ENCODE results near the gene CNTROB.

Gene CNTROB

DNA sequence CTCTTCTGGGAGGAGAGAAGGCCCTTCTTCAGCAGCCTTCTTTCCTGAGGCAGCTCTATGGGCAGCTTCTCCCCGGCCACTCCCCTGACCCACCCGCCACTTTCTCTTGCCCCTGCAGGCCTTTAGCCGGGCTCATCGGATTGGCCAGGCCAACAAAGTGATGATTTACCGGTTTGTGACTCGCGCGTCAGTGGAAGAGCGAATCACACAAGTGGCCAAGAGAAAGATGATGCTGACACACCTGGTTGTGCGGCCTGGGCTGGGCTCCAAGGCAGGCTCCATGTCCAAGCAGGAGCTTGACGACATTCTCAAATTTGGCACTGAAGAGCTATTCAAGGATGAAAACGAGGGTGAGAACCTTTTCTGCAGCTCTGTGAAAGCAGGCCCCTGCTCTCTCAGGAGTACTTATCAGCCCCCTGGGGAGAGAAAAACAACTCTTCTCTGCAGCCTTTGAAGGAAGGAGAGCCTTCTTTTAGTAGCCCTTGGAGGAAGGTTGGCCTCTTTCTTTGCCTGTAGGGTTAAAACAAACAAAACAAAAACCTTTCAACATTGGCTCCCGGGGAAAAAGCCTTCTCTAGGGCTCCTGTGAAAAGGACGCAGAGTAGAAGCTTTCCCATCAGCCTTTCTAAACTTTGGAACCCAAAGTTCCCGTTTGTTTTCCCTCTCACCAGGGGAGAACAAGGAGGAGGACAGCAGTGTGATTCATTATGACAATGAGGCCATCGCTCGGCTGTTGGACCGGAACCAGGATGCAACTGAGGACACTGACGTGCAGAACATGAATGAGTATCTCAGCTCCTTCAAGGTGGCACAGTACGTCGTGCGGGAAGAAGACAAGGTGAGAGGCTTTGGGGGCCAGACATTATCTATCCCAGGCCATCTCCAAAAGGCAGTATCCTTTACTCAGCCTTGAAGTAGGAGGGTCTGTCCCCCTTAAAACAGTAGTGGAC, 28.6 kb upstream of the CNTROB start:
- no peak for DNase-seq

DNA sequence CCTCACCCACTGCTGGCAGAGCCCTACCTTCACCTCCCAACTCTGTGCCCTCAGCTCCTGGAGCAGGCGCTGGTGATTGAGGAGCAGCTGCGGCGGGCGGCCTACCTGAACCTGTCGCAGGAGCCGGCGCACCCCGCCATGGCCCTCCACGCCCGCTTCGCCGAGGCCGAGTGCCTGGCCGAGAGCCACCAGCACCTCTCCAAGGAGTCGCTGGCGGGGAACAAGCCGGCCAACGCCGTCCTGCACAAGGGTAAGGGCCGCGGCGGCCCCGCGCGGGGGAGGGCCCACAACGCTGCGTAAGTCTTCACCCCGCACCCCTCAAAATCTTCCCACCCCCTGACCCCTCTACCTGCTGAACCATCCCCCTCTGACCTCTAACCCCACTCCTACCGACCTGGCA, 22.9 kb upstream of the CNTROB start:
- no peak for DNase-seq

DNA sequence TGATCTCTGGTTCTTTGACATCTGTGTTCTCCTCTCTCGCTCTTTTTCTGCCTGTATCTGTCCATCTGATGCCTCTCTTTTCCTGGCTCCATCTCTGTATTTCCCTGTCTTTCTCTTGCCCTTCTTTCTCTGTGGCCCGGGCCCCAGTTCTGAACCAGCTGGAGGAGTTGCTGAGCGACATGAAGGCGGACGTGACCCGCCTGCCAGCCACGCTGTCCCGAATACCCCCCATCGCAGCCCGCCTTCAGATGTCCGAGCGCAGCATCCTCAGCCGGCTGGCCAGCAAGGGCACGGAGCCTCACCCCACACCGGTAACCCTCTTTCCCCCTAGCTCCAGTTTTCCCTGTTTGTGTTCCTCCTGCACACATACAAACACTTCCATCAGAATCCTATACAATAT, 21.7 kb upstream of the CNTROB start:
- no peak for DNase-seq

GRCh38 chr17:7910711-7911110, 21.3 kb upstream of the CNTROB start:
- no peak for DNase-seq

GRCh38 chr17:7911116-7911515, 20.9 kb upstream of the CNTROB start:
- no peak for DNase-seq

DNA sequence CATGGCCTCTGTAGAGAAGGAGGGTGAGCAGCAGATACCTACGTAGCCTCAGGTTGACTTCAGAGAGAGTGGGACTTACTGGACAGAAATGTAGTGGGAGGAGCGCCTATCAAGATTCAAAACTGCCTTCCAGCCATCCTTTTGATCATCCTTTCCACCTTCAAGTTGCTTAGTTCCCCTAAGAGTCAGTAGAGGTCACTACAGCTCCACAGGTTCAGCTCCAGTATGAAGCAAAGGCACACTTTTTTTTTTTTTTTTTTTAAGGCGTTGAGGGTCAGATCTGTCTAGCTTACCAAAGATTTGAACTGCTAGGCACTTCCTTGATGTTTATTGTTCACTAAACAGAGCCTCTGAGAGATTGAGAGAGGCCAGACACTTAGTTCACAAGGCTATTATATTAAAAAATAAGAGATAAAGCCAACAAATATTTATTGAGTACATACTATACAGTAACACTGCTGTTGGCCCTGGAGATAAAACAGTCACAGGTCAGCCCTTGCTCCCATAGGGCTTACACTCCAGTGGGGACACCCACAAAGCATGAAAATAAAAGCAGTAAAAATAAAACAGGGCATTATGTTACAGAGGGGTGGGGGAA, 19.0 kb upstream of the CNTROB start:
- no peak for DNase-seq

GRCh38 chr17:7915179-7915610, 16.8 kb upstream of the CNTROB start:
- no peak for DNase-seq

DNA sequence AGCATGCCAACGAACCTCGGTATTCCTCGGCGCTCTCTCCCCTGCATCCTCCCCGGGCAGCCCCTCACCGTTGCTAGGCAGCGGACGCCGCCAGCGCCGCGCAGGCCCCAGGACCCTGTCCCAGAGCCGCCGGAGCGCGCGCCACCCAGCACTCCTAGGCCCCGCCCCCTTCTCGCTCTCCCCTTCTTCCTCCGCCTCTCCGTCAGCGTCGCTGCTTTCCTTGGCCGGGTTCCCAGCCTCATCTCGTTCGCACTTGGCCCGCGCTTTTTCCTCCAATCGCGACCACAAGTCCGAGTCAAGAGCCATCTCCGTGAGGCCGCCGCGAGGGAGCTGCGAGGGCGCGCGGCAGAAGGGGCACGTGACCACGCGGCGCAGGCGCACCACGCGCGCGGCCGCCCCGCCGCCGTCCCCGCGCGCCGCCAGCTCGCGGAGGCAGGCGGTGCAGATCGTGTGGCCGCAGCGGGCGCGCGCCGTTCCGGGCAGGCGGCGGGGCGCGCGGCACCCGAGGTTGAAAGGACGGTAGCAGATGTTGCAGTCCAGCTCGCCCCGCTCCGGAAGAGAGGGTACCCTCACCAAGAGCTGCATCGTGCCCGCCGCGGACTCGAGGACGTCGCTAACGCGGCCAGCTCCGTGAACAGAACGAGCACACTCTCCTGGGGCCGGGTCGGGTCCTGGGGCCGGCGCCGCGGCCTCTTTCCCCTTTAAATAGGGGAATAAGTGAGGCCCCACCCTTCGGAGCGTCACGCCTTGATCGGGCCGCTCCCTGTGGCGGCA, 16.2 kb upstream of the CNTROB start, which contains the start of gene RNF227:
TSS of gene RNF227 (minus strand) at position 679 of the 774 bp plus-strand sequence. CDS start at position 585, 94 bp downstream.
- peak; percentile 46 to 69 (median 61) for DNase-seq

DNA sequence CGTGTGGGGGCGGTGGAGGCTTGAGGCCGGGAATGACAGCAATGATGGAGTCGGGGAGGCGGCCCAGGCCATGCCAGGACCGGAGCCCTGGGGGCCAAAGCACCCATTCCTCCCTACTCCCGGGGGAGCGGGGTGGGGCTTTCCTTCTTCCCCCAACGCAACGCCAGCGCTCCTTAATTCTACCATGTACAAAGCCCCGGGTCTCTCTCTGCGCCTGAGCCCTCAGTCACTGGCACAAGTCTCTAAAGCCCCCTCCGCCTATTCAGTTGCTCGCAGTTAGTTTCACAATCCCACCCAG, 15.7 kb upstream of the CNTROB start:
- no peak for DNase-seq

DNA sequence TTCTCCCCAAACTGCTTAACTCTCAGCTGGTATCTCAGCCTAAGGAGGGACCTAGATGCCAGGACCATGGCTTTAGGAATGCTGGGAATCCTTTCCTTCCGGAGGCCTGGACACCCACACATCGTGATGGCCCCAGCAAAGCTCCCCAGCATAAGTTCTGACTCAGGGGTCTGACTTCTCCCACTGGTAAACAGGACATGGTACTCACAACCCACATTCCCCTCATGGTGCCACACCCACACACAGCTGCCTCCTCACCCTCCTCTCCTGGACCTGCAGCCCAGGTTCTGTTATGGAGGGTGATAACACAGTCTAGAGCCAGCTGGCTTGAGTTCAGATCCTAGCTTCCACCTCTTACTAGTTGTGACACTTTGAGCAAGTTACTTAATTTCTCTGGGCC, 15.2 kb upstream of the CNTROB start:
- no peak for DNase-seq

GRCh38 chr17:7922269-7922844, 9.6 kb upstream of the CNTROB start:
- DNase-seq = no peak

GRCh38 chr17:7922845-7923628, 9.0 kb upstream of the CNTROB start:
- peak; percentile 28 to 80 (median 56) for DNase-seq

DNA sequence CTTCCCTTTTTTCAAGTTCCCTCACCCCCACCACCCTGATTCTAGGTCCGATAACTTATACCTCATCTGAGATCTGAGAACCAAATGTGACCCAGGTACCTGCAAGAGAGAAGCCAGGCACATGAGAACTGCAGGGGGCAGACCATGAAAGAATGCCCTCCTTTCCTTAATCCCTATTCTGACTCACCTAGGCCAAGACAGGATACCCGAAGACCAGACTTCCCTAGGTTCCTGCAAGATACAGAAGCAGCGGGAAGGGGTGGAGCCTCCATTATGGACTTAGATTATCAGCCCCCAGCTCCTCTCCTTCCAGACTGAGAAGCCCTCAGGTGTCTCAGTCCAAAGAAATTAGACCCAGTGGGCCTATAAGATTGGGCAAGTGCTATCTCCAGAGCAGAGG, 4.4 kb upstream of the CNTROB start:
- DNase-seq = no peak

DNA sequence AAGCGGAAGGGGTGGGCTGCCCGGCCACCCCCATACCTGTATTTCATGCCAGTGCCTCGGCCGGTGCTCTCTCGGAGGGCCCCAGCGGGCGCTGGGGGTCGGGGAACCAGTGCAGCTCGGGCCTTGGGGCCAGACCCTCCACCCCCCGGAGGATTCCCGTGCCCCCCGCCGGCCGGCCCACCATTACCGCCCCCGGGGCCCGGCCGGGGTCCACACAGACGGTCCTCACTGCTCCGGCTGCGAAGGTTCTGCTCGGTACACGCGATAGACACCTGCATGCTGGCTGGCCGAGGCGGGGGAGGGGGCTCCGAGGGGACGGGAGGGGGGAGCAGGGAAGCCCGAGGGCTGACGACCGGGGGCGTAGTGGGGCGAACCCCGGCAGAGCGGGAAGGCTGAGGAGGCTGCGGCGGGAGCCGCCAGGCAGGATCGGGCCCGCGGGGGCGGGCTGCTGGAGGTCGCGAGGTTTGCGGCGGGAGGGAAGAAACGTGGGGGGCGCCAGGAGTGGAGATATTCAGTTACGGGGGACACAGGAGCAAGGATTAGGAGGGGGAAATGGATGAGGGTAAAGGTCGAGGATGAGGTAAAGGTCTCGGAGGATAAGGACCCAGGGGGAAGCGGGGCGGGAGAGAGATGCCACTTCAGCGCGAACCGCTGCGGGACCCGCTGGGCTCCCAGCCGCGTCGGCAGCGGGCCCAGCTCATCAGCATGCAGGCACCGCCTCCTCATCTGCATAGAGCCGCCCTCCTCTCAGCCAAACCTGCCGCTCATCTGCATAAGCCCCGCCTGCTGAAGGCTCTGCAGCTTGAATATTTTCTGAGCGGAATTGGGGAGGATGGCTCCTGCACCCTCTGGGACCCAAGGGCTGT, 2.6 kb upstream of the CNTROB start, which contains the start of gene KCNAB3:
TSS of gene KCNAB3 (minus strand) at position 699 of the 866 bp plus-strand sequence. CDS start at position 278, 421 bp downstream.
- peak in 1 of 4 experiments; percentile 18 for DNase-seq

DNA sequence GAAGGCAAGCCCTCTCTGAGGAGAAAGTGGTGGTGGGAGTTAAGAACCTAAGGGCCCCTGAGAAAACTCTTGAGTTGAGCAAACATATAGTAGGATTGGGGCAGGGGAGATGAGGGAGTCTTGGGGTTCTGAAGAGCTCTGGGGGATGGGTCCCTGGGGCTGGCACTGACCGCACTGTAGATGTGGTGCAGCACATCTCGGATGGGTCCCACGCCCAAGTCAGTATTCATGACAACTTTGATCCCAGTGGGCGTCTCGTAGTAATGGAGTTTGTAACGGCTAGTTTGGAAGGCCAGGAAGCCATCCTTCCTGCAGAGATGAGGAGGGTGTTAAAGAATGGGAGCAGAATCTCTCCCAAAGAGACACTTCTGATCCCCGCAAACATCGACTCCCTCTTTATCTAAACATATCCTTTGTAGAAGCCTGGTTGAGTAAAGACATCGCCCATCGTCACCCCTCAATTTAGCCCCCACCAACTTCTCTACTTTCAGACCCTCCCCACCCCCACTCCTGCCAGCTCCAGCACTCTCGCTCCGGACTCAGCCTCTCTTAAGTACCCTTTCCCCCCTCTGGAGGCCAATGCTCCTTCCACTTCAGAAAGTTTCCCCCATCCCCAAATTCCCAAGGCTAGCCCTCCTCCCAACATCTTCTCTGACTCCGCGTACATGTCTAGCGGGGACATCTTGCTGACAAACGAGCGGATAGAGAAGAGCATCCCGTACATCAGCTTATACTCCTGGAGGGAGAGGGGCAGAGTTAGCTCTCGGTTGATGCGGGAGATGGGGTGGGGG, 970 bp upstream of the CNTROB start:
- no peak for DNase-seq

DNA sequence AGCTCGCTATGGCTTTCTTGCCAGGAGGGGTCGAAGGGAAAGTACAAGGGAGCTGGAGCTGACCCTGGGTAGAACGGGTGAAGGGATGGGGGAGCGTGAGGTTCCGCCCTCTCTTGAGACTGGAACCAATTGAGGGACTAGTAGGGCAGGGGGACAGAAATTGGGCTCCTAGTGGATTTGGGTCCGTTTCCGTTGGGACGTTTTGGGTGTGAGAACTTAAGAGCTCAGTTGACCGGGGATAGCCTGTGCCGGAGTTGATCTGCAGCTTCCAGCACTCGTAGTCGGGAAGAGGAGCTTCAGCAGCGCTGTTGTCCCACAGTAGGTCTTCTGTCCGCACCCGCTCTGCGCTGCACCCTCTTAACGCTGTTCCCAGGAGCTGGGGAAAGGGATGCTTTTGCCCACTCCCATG, 481 bp downstream of the CNTROB start:
- DNase-seq = no peak

DNA sequence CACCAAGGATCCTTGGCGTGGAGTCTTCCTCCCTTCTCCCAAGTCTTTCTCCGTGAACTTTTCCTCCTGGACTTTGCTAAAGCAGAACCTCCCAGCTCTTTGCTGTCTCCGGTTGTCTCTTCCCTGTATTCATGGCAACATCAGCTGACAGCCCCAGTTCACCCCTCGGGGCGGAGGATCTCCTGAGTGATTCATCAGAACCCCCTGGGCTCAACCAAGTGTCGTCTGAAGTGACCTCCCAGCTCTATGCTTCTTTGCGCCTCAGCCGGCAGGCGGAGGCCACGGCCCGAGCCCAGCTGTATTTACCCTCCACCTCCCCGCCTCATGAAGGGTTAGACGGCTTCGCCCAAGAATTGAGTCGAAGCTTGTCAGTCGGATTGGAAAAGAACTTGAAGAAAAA, 943 bp downstream of the CNTROB start:
- no peak for DNase-seq

DNA sequence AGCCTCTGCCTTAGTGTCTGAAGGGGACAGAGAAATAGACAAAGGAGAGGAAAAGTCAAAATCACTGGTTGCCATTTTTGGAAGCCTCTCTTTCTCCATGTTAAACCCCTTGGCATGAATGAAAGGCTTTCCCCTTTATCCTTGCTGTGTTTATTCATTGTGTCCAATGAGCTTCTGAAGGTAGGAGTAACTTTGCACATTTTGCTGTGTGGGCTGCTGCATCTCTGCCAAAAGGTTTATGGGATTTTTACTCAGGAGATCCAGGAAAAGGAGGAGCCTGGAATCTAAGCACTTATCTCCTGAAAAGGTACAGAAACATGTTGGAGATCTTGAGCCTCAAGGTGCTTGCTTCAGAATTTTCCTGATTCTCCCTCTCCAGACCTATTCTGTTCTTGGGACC, 3.9 kb downstream of the CNTROB start:
- no peak for DNase-seq

DNA sequence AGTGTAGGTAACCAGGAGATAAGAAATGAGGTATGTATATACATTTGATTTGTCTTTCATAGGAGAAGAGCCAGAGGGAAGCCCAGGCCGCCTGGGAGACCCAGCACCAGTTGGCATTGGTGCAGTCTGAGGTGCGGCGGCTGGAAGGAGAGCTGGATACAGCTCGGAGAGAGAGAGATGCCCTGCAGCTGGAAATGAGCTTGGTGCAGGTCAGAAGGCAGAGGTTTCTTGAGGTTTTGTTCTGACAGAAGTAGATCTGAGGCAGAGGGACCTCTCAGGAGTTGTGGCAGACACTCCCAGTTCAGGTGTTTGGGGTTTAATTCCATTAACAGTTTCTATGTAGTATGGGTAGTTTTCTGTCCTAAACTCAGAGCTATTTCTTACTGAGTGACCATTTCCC, 8.0 kb downstream of the CNTROB start:
- DNase-seq = no peak

GRCh38 chr17:7940743-7941142, 8.7 kb downstream of the CNTROB start:
- DNase-seq = no peak

Measured in activated naive CD4-positive, alpha-beta T cell (primary cell).